GM23338 (cell line): Measurements from ENCODE around the gene SCN7A. TPM values are rescaled to one million over a fixed set of nuclear protein-coding genes. Genes with fewer than 3 reads are reported as not detected.

ENCODE experiments used
- ATAC-seq: fragments of 200-7000 bp; cut with Tn5 transposase; 3 replicates; pipeline ENCODE4 v1.9.1; 2020
- DNase-seq: peaks from one replicate; pipeline ENCODE4 v3.0.0-alpha.2; 2015; ENCODE audit warnings: low spot score
- H2AFZ ChIP-seq: fragments of 200-600 bp; sonication (generic); 2 replicates; pipeline ENCODE4 v1.8.0; 2016; ENCODE audit warnings: antibody characterized with exemption, mild to moderate bottlenecking, moderate library complexity
- H3F3A ChIP-seq: fragments of 200-600 bp; sonication (generic); replicated peaks from 2 replicates; pipeline ENCODE4 v1.8.0; 2017; ENCODE audit warnings: antibody characterized with exemption, mixed run types, low read depth
- H3K27ac ChIP-seq: fragments of 200-600 bp; sonication (generic); 2 replicates; pipeline ENCODE4 v1.6.1; 2016; ENCODE audit warnings: low read depth
- H3K27me3 ChIP-seq: fragments of 200-600 bp; sonication (generic); 2 replicates; pipeline ENCODE4 v1.8.0; 2016; ENCODE audit warnings: mild to moderate bottlenecking, mixed run types, moderate library complexity; ENCODE audit not compliant: insufficient read depth
- H3K36me3 ChIP-seq: fragments of 200-600 bp; sonication (generic); 2 replicates; pipeline ENCODE4 v1.8.0; 2016; ENCODE audit warnings: mild to moderate bottlenecking; ENCODE audit not compliant: insufficient read depth
- H3K4me1 ChIP-seq: fragments of 200-600 bp; sonication (generic); 2 replicates; pipeline ENCODE4 v1.8.0; 2016; ENCODE audit warnings: mild to moderate bottlenecking, moderate library complexity; ENCODE audit not compliant: insufficient read depth
- H3K4me2 ChIP-seq: fragments of 200-600 bp; sonication (generic); 2 replicates; pipeline ENCODE4 v1.7.1; 2017; ENCODE audit warnings: mixed run types
- H3K4me3 ChIP-seq: fragments of 200-600 bp; sonication (generic); 2 replicates; pipeline ENCODE4 v1.6.1; 2016; ENCODE audit warnings: mixed run types
- H3K79me2 ChIP-seq: fragments of 200-600 bp; sonication (generic); replicated peaks from 2 replicates; pipeline ENCODE4 v1.8.0; 2017; ENCODE audit warnings: mild to moderate bottlenecking; ENCODE audit not compliant: insufficient read depth
- H3K9me2 ChIP-seq: fragments of 200-600 bp; sonication (generic); 2 replicates; pipeline ENCODE4 v1.8.0; 2017; ENCODE audit not compliant: insufficient read depth
- H4K20me1 ChIP-seq: fragments of 200-600 bp; sonication (generic); replicated peaks from 2 replicates; pipeline ENCODE4 v1.8.0; 2017; ENCODE audit warnings: mild to moderate bottlenecking; ENCODE audit not compliant: insufficient read depth
- H3K27ac Mint-ChIP-seq: 2 replicates; pipeline ENCODE4 v1.8.0; 2020; ENCODE audit warnings: inconsistent platforms, mild to moderate bottlenecking, moderate library complexity, mixed read lengths
- H3K27me3 Mint-ChIP-seq: 3 replicates; pipeline ENCODE4 v1.8.0; 2022; ENCODE audit warnings: low read depth, mild to moderate bottlenecking, moderate library complexity, mixed read lengths, inconsistent platforms; ENCODE audit not compliant: insufficient read depth, poor library complexity
- H3K36me3 Mint-ChIP-seq: 3 replicates; pipeline ENCODE4 v1.8.0; 2021; ENCODE audit warnings: low read depth, mild to moderate bottlenecking, inconsistent platforms, moderate library complexity, mixed read lengths
- H3K4me1 Mint-ChIP-seq: 3 replicates; pipeline ENCODE4 v1.8.0; 2020; ENCODE audit warnings: mild to moderate bottlenecking, inconsistent platforms, mixed read lengths
- H3K4me3 Mint-ChIP-seq: 3 replicates; pipeline ENCODE4 v1.8.0; 2021; ENCODE audit warnings: moderate library complexity, mild to moderate bottlenecking, inconsistent platforms, mixed read lengths
- H3K9me3 Mint-ChIP-seq: 3 replicates; pipeline ENCODE4 v1.8.0; 2020; ENCODE audit warnings: moderate library complexity, mild to moderate bottlenecking, inconsistent platforms, mixed read lengths
- ETS1 ChIP-seq: IDR thresholded peaks from 2 replicates; pipeline ENCODE4 v1.6.1; 2016; ENCODE audit warnings: antibody characterized with exemption
- EZH2phosphoT487 ChIP-seq: fragments of 200-600 bp; sonication (generic); IDR thresholded peaks from one replicate; pipeline ENCODE4 v1.8.1; 2018; ENCODE audit warnings: antibody characterized with exemption; ENCODE audit not compliant: unreplicated experiment
- NANOG ChIP-seq: IDR thresholded peaks from 2 replicates; pipeline ENCODE4 v1.6.1; 2016; ENCODE audit warnings: antibody characterized with exemption, borderline replicate concordance
- REST ChIP-seq: IDR thresholded peaks from one replicate; pipeline ENCODE4 v1.6.1; 2018; ENCODE audit warnings: antibody characterized with exemption; ENCODE audit not compliant: unreplicated experiment
- polyA plus RNA-seq: library from polyadenylated mRNA; unstranded; fragments of >200 nt; fragmentation: Nextera tagmentation; extraction: Ambion mirVana; gene quantifications from 2 replicates; pipeline ENCODE4 v1.2.1, GENCODE V29; 2016
- total RNA-seq: library from RNA; depleted of rRNA; stranded (reverse); fragments of >200 nt; shearing (Covaris generic); gene quantifications from 2 replicates; pipeline ENCODE4 v1.2.3, GENCODE V29; 2014
- TF ChIP-seq, protein P1 (sequence below): fragments of 250-450 bp; sonication (Bioruptor Pico); IDR thresholded peaks from 2 replicates; pipeline ENCODE4 v1.5.0; 2020; ENCODE audit warnings: mild to moderate bottlenecking, moderate library complexity

SCN7A gene
- total and polyA plus RNA-seq, 2 experiments from 2014 or later = 0.10 to 0.42 TPM

DNA sequence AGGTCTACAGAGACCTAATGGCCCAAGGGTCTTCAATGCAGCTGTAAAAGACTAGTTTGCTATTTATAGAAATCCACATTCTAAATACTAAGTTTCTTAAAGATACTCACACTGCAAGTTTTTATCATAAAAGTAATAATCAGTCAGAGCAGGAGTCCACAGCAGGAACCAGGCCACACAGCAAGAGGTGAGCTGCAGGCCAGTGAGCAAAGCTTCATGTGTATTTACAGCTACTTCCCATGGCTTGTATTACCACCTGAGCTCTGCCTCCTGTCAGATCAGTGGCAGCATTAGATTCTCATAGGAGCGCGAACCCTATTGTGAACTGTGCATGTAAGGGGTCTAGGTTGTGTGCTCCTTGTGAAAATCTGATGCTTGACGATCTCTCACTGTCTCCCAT lies 111.6 kb downstream of the SCN7A start (continued):
- TF ChIP-seq, protein P1, sequence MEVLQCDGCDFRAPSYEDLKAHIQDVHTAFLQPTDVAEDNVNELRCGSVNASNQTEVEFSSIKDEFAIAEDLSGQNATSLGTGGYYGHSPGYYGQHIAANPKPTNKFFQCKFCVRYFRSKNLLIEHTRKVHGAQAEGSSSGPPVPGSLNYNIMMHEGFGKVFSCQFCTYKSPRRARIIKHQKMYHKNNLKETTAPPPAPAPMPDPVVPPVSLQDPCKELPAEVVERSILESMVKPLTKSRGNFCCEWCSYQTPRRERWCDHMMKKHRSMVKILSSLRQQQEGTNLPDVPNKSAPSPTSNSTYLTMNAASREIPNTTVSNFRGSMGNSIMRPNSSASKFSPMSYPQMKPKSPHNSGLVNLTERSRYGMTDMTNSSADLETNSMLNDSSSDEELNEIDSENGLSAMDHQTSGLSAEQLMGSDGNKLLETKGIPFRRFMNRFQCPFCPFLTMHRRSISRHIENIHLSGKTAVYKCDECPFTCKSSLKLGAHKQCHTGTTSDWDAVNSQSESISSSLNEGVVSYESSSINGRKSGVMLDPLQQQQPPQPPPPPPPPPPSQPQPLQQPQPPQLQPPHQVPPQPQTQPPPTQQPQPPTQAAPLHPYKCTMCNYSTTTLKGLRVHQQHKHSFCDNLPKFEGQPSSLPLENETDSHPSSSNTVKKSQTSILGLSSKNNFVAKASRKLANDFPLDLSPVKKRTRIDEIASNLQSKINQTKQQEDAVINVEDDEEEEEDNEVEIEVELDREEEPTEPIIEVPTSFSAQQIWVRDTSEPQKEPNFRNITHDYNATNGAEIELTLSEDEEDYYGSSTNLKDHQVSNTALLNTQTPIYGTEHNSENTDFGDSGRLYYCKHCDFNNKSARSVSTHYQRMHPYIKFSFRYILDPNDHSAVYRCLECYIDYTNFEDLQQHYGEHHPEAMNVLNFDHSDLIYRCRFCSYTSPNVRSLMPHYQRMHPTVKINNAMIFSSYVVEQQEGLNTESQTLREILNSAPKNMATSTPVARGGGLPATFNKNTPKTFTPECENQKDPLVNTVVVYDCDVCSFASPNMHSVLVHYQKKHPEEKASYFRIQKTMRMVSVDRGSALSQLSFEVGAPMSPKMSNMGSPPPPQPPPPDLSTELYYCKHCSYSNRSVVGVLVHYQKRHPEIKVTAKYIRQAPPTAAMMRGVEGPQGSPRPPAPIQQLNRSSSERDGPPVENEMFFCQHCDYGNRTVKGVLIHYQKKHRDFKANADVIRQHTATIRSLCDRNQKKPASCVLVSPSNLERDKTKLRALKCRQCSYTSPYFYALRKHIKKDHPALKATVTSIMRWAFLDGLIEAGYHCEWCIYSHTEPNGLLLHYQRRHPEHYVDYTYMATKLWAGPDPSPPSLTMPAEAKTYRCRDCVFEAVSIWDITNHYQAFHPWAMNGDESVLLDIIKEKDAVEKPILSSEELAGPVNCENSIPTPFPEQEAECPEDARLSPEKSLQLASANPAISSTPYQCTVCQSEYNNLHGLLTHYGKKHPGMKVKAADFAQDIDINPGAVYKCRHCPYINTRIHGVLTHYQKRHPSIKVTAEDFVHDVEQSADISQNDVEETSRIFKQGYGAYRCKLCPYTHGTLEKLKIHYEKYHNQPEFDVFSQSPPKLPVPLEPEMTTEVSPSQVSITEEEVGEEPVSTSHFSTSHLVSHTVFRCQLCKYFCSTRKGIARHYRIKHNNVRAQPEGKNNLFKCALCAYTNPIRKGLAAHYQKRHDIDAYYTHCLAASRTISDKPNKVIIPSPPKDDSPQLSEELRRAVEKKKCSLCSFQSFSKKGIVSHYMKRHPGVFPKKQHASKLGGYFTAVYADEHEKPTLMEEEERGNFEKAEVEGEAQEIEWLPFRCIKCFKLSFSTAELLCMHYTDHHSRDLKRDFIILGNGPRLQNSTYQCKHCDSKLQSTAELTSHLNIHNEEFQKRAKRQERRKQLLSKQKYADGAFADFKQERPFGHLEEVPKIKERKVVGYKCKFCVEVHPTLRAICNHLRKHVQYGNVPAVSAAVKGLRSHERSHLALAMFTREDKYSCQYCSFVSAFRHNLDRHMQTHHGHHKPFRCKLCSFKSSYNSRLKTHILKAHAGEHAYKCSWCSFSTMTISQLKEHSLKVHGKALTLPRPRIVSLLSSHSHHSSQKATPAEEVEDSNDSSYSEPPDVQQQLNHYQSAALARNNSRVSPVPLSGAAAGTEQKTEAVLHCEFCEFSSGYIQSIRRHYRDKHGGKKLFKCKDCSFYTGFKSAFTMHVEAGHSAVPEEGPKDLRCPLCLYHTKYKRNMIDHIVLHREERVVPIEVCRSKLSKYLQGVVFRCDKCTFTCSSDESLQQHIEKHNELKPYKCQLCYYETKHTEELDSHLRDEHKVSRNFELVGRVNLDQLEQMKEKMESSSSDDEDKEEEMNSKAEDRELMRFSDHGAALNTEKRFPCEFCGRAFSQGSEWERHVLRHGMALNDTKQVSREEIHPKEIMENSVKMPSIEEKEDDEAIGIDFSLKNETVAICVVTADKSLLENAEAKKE = no peak

DNA sequence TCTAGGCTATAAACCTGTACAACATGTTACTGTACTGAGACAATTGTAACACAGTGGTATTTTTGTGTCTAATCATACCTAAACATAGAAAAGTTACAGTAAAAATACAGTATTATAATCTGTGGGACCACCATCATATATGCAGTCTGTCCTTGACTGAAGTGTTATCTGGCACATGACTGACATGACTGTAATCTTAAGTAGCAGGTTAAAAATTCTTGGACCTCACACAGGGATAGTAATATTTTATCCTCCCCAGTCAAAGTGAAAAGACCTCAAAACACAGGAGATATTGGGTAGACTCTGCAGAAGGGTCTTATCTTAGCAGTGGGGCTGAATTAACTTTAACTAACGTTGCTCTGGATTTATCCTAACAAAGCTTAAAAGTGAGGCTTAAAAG lies 113.4 kb downstream of the SCN7A start:
- no peaks in the 10 kb centered on the region for H3K4me1 ChIP-seq
- Mint-ChIP-seq H3K27me3 (peaks cover 3% of the 10 kb centered on the region), H3K9me3 (no peaks in the 10 kb centered on the region), H3K4me3 (no peak overlapping the region), H3K4me1 (peaks cover 10% of the 10 kb centered on the region), H3K27ac (no peak overlapping the region), H3K36me3 (no peaks in the 10 kb centered on the region)
- H3K9me2 ChIP-seq = no peaks in the 10 kb centered on the region
- no peaks in the 10 kb centered on the region for H3K36me3 ChIP-seq
- no peaks in the 10 kb centered on the region for H3K79me2 ChIP-seq
- no peaks in the 10 kb centered on the region for H3K27me3 ChIP-seq
- no peak overlapping the region for H3K4me2 ChIP-seq
- no peak overlapping the region for H2AFZ ChIP-seq
- DNase-seq = no peak
- H3K27ac ChIP-seq = no peak overlapping the region
- no peaks in the 10 kb centered on the region for H4K20me1 ChIP-seq
- H3K4me3 ChIP-seq = no peak overlapping the region
- no peaks in the 10 kb centered on the region for H3F3A ChIP-seq
- ATAC-seq = no peak
- TF ChIP-seq ETS1 (no peak), EZH2phosphoT487 (no peak), NANOG (no peak), REST (no peak)
- TF ChIP-seq, protein P1 = no peak
